Heart right ventricle (tissue), 16 donors: Measurements from ENCODE around the gene PAQR5. TPM values are rescaled to one million over a fixed set of nuclear protein-coding genes. Genes with fewer than 3 reads are reported as not detected.

Experiments used
- ATAC-seq, 8 donors: fragments of 200-7000 bp; cut with Tn5 transposase; one replicate each; pipeline ENCODE4 v1.9.1; 2020; ENCODE audit warnings: mild to moderate bottlenecking in 8 of 8, moderate library complexity in 8 of 8, moderate number of reproducible peaks in 1 of 8
- DNase-seq, 2 donors: peaks; one replicate each; pipeline ENCODE4 v3.0.0-alpha.2; 2020
- H3K27ac ChIP-seq, 10 donors: fragments of 200-600 bp; sonication (generic) in 2 of 10; one replicate each; pipeline versions ENCODE4 v1.5.0 to v1.8.0; 2020 to 2022; ENCODE audit warnings: mild to moderate bottlenecking in 3 of 10
- H3K27me3 ChIP-seq, 7 donors: fragments of 200-600 bp; one replicate each; pipeline ENCODE4 v1.8.0; 2021 to 2022; ENCODE audit warnings: mild to moderate bottlenecking in 2 of 7
- H3K36me3 ChIP-seq, 9 donors: fragments of 200-600 bp; sonication (generic) in 1 of 9; one replicate each; pipeline versions ENCODE4 v1.5.0 to v1.8.0; 2020 to 2022; ENCODE audit warnings: mild to moderate bottlenecking in 2 of 9
- H3K4me1 ChIP-seq, 9 donors: fragments of 200-600 bp; sonication (generic) in 1 of 9; one replicate each; pipeline versions ENCODE4 v1.5.0 to v1.8.0; 2020 to 2022; ENCODE audit warnings: mild to moderate bottlenecking in 4 of 9
- H3K4me3 ChIP-seq, 10 donors: fragments of 200-600 bp; sonication (generic) in 2 of 10; one replicate each; pipeline versions ENCODE4 v1.5.0 to v1.8.0; 2020 to 2022; ENCODE audit warnings: mild to moderate bottlenecking in 7 of 10, moderate library complexity in 2 of 10
- H3K9me3 ChIP-seq, 11 donors: fragments of 200-600 bp in 10 of 11; sonication (generic) in 2 of 11; one replicate each; pipeline versions ENCODE4 v1.5.0 to v1.8.0; 2013 to 2022; ENCODE audit warnings: mild to moderate bottlenecking in 2 of 11, control low read depth in 1 of 11, moderate library complexity in 1 of 11
- CTCF ChIP-seq, 9 donors: fragments of 200-600 bp; sonication (generic) in 2 of 9; IDR thresholded peaks; one replicate each; pipeline versions ENCODE4 v1.5.0 to v1.8.0; 2021 to 2022; ENCODE audit warnings: antibody characterized with exemption in 9 of 9, mild to moderate bottlenecking in 5 of 9, moderate library complexity in 1 of 9
- WGBS, 2 donors: extraction: QIAGEN DNeasy Blood & Tissue Kit; methylation state at CpG; one replicate each; pipeline ENCODE4 v1.1.7; 2013; ENCODE audit warnings: inconsistent platforms in 1 of 2; 5-methylcytosine and 5-hydroxymethylcytosine counted together
- intact Hi-C, 10 donors: fragments of 100-400 bp; cut with DNase I; formaldehyde crosslinking; loops; one replicate each; pipeline versions ENCODE4 v1.11.1 to v1.14.2; 2022
- polyA plus RNA-seq, 2 donors: library from polyadenylated mRNA; stranded (reverse); fragments of 200-250 nt; gene quantifications; one replicate each; pipeline ENCODE4 v1.2.3, GENCODE V29; 2013
- total RNA-seq, 10 donors: library from RNA; stranded (reverse); fragmentation: NEBNext Ultra II Directional in 3 of 10; extraction: Animal tissue kit (Norgen Biotek cat#: 25700) in 3 of 10; gene quantifications; one replicate each; pipeline versions ENCODE4 v1.2.1 to v1.2.4, GENCODE V29; 2021 to 2023
- donor health status: Arrhythmogenic right ventricular cardiomyopathy.
- donor health status: ischemic (EF 13 %, LVEDD 7.1; RV severe dilation, severe dysfunction).
- donor health status: healthy with polysubstance abuse.
- donor health status: DM: no; HTN: yes; CAD: no.
- donor health status: DM: no; HTN: no; CAD: no.
- donor health status: ischemic (EF 25% LVEDD 6.9; RV normal size, moderate dysfunction).
- donor health status: ischemic (EF 25% LVEDD 5.7; RV mildly dilated, moderate dysfunction).
- donor health status: healthy.
- donor health status: DM: yes; HTN: yes; CAD: no.
- donor health status: Ischemic cardiomyopathy.
- donor health status: ischemic (EF 35%, LVEDD 5.7; RV mildly dilated, moderate dysfunction).
- donor health status: nonischemic (EF 11% LVEDD 7.7; RV severe dilation, severe dysfunction).
- donor health status: DM: yes; HTN: yes; CAD: no.
- donor health status: PGD.
- donor health status: ischemic (EF 29% LVEDD 5.4; RV normal size, mild dysfunction).
- donor health status: nonischemic (EF 23%, LVEDD 6.1; RV moderate dilation, normal function).

PAQR5 gene
- total and polyA plus RNA-seq, 12 donors, result 0.32 to 1.0 (median 0.60) TPM

- no peaks in the 10 kb centered on the region for H3K9me3 ChIP-seq
- H3K4me1 ChIP-seq, result peaks cover 0 to 10% (median 3%) of the 10 kb centered on the region in 9 donors
- intact Hi-C loops, result no loop called here
- ATAC-seq (no peak), DNase-seq (no peak)
- H3K4me3 ChIP-seq, result no peak overlapping the region
- no peak for TF ChIP-seq CTCF (IDR thresholded peaks at IDR 0.05)
- no peak overlapping the region for H3K27ac ChIP-seq
- 77 to 87% methylated on average over 7 of the region's 7 CpGs for WGBS, 2 donors
- no peaks in the 10 kb centered on the region for H3K36me3 ChIP-seq
- H3K27me3 ChIP-seq, result no peaks in the 10 kb centered on the region
Observed at GRCh38 chr15:69389426-69389825, 90.7 kb downstream of the PAQR5 start.

- intact Hi-C loops, result loop anchor here (5.0 to 10.0 kb wide), 7 partner anchors 116 to 333 kb away; partner anchors contain the start of gene GLCE (in 2 of the 10)
- no peaks in the 10 kb centered on the region for H3K36me3 ChIP-seq
- DNase-seq, result no peak
- WGBS, 2 donors, result 90 to 95% methylated on average over 2 of the region's 2 CpGs
- no peak overlapping the region for H3K4me3 ChIP-seq
- ATAC-seq, result no peak
- no peaks in the 10 kb centered on the region for H3K9me3 ChIP-seq
- H3K27ac ChIP-seq, result no peak overlapping the region
- peaks cover 0 to 8% (median 0%) of the 10 kb centered on the region in 7 donors for H3K27me3 ChIP-seq
- peaks cover 0 to 14% (median 9%) of the 10 kb centered on the region in 9 donors for H3K4me1 ChIP-seq
- no peak for TF ChIP-seq CTCF (IDR thresholded peaks at IDR 0.05)
Observed at GRCh38 chr15:69390575-69390974, 91.9 kb downstream of the PAQR5 start.

- TF ChIP-seq CTCF (IDR thresholded peaks at IDR 0.05), result no peak
- Histone ChIP-seq H3K9me3 (no peaks in the 10 kb centered on the region), H3K36me3 (no peaks in the 10 kb centered on the region), H3K27me3 (peaks cover 0 to 13% (median 0%) of the 10 kb centered on the region in 7 donors), H3K4me3 (no peak overlapping the region), H3K4me1 (peaks cover 0 to 14% (median 9%) of the 10 kb centered on the region in 9 donors), H3K27ac (no peak overlapping the region)
- no peak for ATAC-seq
- 96% methylated on average over 11 of the region's 11 CpGs for WGBS, 2 donors
- intact Hi-C loops, result loop anchor here (5.0 to 10.0 kb wide), 7 partner anchors 116 to 334 kb away; partner anchors contain the start of gene GLCE (in 2 of the 10)
- DNase-seq, result no peak
Observed at GRCh38 chr15:69391046-69391757, 92.5 kb downstream of the PAQR5 start.

GRCh38 chr15:69392352-69392751 is 93.6 kb downstream of the PAQR5 start:
- TF ChIP-seq CTCF (IDR thresholded peaks at IDR 0.05), result no peak
- Histone ChIP-seq H3K4me3 (no peak overlapping the region), H3K36me3 (no peaks in the 10 kb centered on the region), H3K9me3 (no peaks in the 10 kb centered on the region), H3K27me3 (peaks cover 0 to 13% (median 0%) of the 10 kb centered on the region in 7 donors), H3K27ac (no peak overlapping the region), H3K4me1 (peaks cover 0 to 14% (median 9%) of the 10 kb centered on the region in 9 donors)
- ATAC-seq (no peak), DNase-seq (no peak)
- WGBS, 2 donors, result 75 to 76% methylated on average over 4 of the region's 4 CpGs
- intact Hi-C loops, result loop anchor here (5.0 to 10.0 kb wide), 7 partner anchors 118 to 335 kb away; partner anchors contain the start of gene GLCE (in 2 of the 10)
